Thyroid gland (tissue), 4 donors: ENCODE measurements around the gene SEC63. TPM values are rescaled to one million over a fixed set of nuclear protein-coding genes. Genes with fewer than 3 reads are reported as not detected.

ENCODE experiments used
- DNase-seq, 2 donors: peaks; one replicate each; pipeline ENCODE4 v3.0.0-alpha.2; 2019
- H3K27ac ChIP-seq, 3 donors: fragments of 200-600 bp; sonication (generic); 1 replicate in 2 of 3; 2 replicates in 1 of 3; pipeline ENCODE4 v1.5.1; 2016 to 2019; ENCODE audit warnings: mild to moderate bottlenecking in 1 of 3, moderate library complexity in 1 of 3
- H3K27me3 ChIP-seq: fragments of 200-600 bp; sonication (generic); one replicate; pipeline ENCODE4 v1.5.1; 2019
- H3K36me3 ChIP-seq, 2 donors: fragments of 200-600 bp; sonication (generic); one replicate each; pipeline ENCODE4 v1.5.1; 2016 to 2019
- H3K4me1 ChIP-seq, 2 donors: fragments of 200-600 bp; sonication (generic); one replicate each; pipeline ENCODE4 v1.5.1; 2017 to 2019
- H3K4me3 ChIP-seq, 3 donors: fragments of 200-600 bp; sonication (generic); replicated peaks in 1 of 3; 1 replicate in 2 of 3; 2 replicates in 1 of 3; pipeline ENCODE4 v1.5.1; 2016; ENCODE audit warnings: mild to moderate bottlenecking in 1 of 3
- H3K9me3 ChIP-seq: fragments of 200-600 bp; sonication (generic); one replicate; pipeline ENCODE4 v1.5.1; 2017
- CTCF ChIP-seq, 6 experiments: fragments of 200-600 bp in 3 of 6; fragments of 450-650 bp in 3 of 6; sonication (generic) in 3 of 6; IDR thresholded peaks; one replicate each; pipeline ENCODE4 v1.5.1; 2016 to 2019; ENCODE audit warnings: antibody characterized with exemption in 6 of 6, mild to moderate bottlenecking in 2 of 6, inconsistent platforms in 1 of 6, moderate library complexity in 1 of 6
- POLR2A ChIP-seq, 2 donors: fragments of 450-650 bp; IDR thresholded peaks; one replicate each; pipeline ENCODE4 v1.6.1; 2017; ENCODE audit warnings: antibody characterized with exemption in 2 of 2, mild to moderate bottlenecking in 2 of 2, moderate library complexity in 1 of 2
- WGBS, 2 donors: methylation state at CpG; one replicate each; pipeline ENCODE4 v1.1.5; 2017; 5-methylcytosine and 5-hydroxymethylcytosine counted together
- intact Hi-C: fragments of 100-400 bp; cut with DNase I; formaldehyde crosslinking; loops from one replicate; pipeline ENCODE4 v1.15.1; 2023
- total RNA-seq, 4 donors: library from RNA; depleted of rRNA; stranded (reverse); fragments of >200 nt; gene quantifications; one replicate each; pipeline ENCODE4 v1.2.3, GENCODE V29; 2016

Gene SEC63
- total RNA-seq, 4 donors from 2014 or later: 47.1 to 95.5 (median 68.3) TPM

- H3K27me3 ChIP-seq: no peaks in the 10 kb centered on the region
- H3K36me3 ChIP-seq: no peaks in the 10 kb centered on the region
- no peak for DNase-seq
- H3K4me1 ChIP-seq: no peaks in the 10 kb centered on the region
- WGBS, 2 donors: 65 to 77% methylated on average over 6 of the region's 6 CpGs
- TF ChIP-seq POLR2A (IDR thresholded peaks at IDR 0.05) (no peak), CTCF (IDR thresholded peaks at IDR 0.05) (no peak)
- H3K4me3 ChIP-seq: no peak overlapping the region
- no peaks in the 10 kb centered on the region for H3K9me3 ChIP-seq
- intact Hi-C loops: loop anchor here (10.0 kb wide), 1 partner anchor 535 kb away; no protein-coding TSS in a partner anchor
- no peak overlapping the region for H3K27ac ChIP-seq
These were observed 31.4 kb upstream of the SEC63 start for GRCh38 chr6:107989166-107990094.

GRCh38 chr6:107988570-107988969 is 30.6 kb upstream of the SEC63 start:
- no peak for DNase-seq
- Histone ChIP-seq H3K27ac (no peak overlapping the region), H3K9me3 (no peaks in the 10 kb centered on the region), H3K27me3 (no peaks in the 10 kb centered on the region), H3K4me1 (no peaks in the 10 kb centered on the region), H3K4me3 (no peak overlapping the region), H3K36me3 (no peaks in the 10 kb centered on the region)
- TF ChIP-seq POLR2A (IDR thresholded peaks at IDR 0.05): no peak
- TF ChIP-seq CTCF (IDR thresholded peaks at IDR 0.05): no peak
- intact Hi-C loops: loop anchor here (10.0 kb wide), 1 partner anchor 536 kb away; no protein-coding TSS in a partner anchor
- 87% methylated on average over 3 of the region's 3 CpGs for WGBS, 2 donors

- Histone ChIP-seq H3K36me3 (no peaks in the 10 kb centered on the region), H3K4me1 (no peaks in the 10 kb centered on the region), H3K27me3 (no peaks in the 10 kb centered on the region), H3K4me3 (no peak overlapping the region), H3K27ac (no peak overlapping the region), H3K9me3 (no peaks in the 10 kb centered on the region)
- no peak for DNase-seq
- intact Hi-C loops: loop anchor here (10.0 kb wide), 1 partner anchor 537 kb away; no protein-coding TSS in a partner anchor
- no peak for TF ChIP-seq POLR2A (IDR thresholded peaks at IDR 0.05)
- TF ChIP-seq CTCF (IDR thresholded peaks at IDR 0.05): no peak
- 89 to 90% methylated on average over 3 of the region's 3 CpGs for WGBS, 2 donors
These were observed 29.8 kb upstream of the SEC63 start for GRCh38 chr6:107987805-107988204.

GRCh38 chr6:107985701-107986100 is 27.7 kb upstream of the SEC63 start:
- WGBS, 2 donors: 84 to 85% methylated on average over 14 of the region's 14 CpGs
- H3K4me3 ChIP-seq: no peak overlapping the region
- no peak for DNase-seq
- no peak overlapping the region for H3K27ac ChIP-seq
- TF ChIP-seq POLR2A (IDR thresholded peaks at IDR 0.05) (no peak), CTCF (IDR thresholded peaks at IDR 0.05) (no peak)
- no peaks in the 10 kb centered on the region for H3K36me3 ChIP-seq
- H3K9me3 ChIP-seq: no peaks in the 10 kb centered on the region
- intact Hi-C loops: loop anchor here (10.0 kb wide), 1 partner anchor 539 kb away; no protein-coding TSS in a partner anchor
- H3K27me3 ChIP-seq: no peaks in the 10 kb centered on the region
- no peaks in the 10 kb centered on the region for H3K4me1 ChIP-seq

- intact Hi-C loops: loop anchor here (10.0 kb wide), 1 partner anchor 541 kb away; no protein-coding TSS in a partner anchor
- Histone ChIP-seq H3K9me3 (no peaks in the 10 kb centered on the region), H3K27ac (no peak overlapping the region), H3K4me3 (no peak overlapping the region), H3K4me1 (no peaks in the 10 kb centered on the region), H3K36me3 (no peaks in the 10 kb centered on the region), H3K27me3 (no peaks in the 10 kb centered on the region)
- TF ChIP-seq CTCF (IDR thresholded peaks at IDR 0.05) (no peak), POLR2A (IDR thresholded peaks at IDR 0.05) (no peak)
- 96% methylated on average over 4 of the region's 4 CpGs for WGBS, 2 donors
- no peak for DNase-seq
These were observed 25.8 kb upstream of the SEC63 start for GRCh38 chr6:107983811-107984210.
